ENCODE results near the gene HNRNPLL. TPM values are rescaled to one million over a fixed set of nuclear protein-coding genes. Genes with fewer than 3 reads are reported as not detected.
"Not testable (repeated sequence)": the region's sequence is repeated elsewhere in the genome, so short reads cannot be mapped to it uniquely, and the experiment has no call there.

HNRNPLL gene
- total RNA-seq, 1 experiment from 2014 or later: 62.9 TPM

- DNase-seq (ENCODE audit: low read depth, low spot score): no peak
- in situ Hi-C loops (cut with HindIII; ENCODE audit: low pct_unique_long_range_greater_than_20kb, low sequenced_read_pairs): no loop called here
Measured at GRCh38 chr2:38546585-38546984, 56.1 kb downstream of the HNRNPLL start.

GRCh38 chr2:38546064-38546463 lies 56.7 kb downstream of the HNRNPLL start:
- in situ Hi-C loops (cut with HindIII; ENCODE audit: low pct_unique_long_range_greater_than_20kb, low sequenced_read_pairs): no loop called here

GRCh38 chr2:38542248-38542631 lies 60.5 kb downstream of the HNRNPLL start:
- in situ Hi-C loops (cut with HindIII; ENCODE audit: low pct_unique_long_range_greater_than_20kb, low sequenced_read_pairs); DNase-seq (ENCODE audit: low read depth, low spot score): not testable (repeated sequence)

More at GRCh38 chr2:38546064-38546463, 56.7 kb downstream of the HNRNPLL start:
- no peak for DNase-seq (ENCODE audit: low read depth, low spot score)

GRCh38 chr2:38540580-38541286 lies 62.0 kb downstream of the HNRNPLL start:
- in situ Hi-C loops (cut with HindIII; ENCODE audit: low pct_unique_long_range_greater_than_20kb, low sequenced_read_pairs): no loop called here
- peak; percentile 96 for DNase-seq (ENCODE audit: low read depth, low spot score)

- no peak for DNase-seq (ENCODE audit: low read depth, low spot score)
- in situ Hi-C loops (cut with HindIII; ENCODE audit: low pct_unique_long_range_greater_than_20kb, low sequenced_read_pairs): no loop called here
Measured at GRCh38 chr2:38539086-38539485, 63.6 kb downstream of the HNRNPLL start.

GRCh38 chr2:38537937-38538525 lies 64.7 kb downstream of the HNRNPLL start:
- in situ Hi-C loops (cut with HindIII; ENCODE audit: low pct_unique_long_range_greater_than_20kb, low sequenced_read_pairs): no loop called here
- no peak for DNase-seq (ENCODE audit: low read depth, low spot score)

- in situ Hi-C loops (cut with HindIII; ENCODE audit: low pct_unique_long_range_greater_than_20kb, low sequenced_read_pairs): not testable (repeated sequence)
Measured at GRCh38 chr2:38537296-38537695, 65.4 kb downstream of the HNRNPLL start.

GRCh38 chr2:38535744-38536506 lies 66.8 kb downstream of the HNRNPLL start:
- peak; percentile 68 for DNase-seq (ENCODE audit: low read depth, low spot score)
- in situ Hi-C loops (cut with HindIII; ENCODE audit: low pct_unique_long_range_greater_than_20kb, low sequenced_read_pairs): no loop called here

More at GRCh38 chr2:38537296-38537695, 65.4 kb downstream of the HNRNPLL start:
- DNase-seq (ENCODE audit: low read depth, low spot score): not testable (repeated sequence)

- DNase-seq (ENCODE audit: low read depth, low spot score): no peak
- in situ Hi-C loops (cut with HindIII; ENCODE audit: low pct_unique_long_range_greater_than_20kb, low sequenced_read_pairs): no loop called here
Measured at GRCh38 chr2:38535404-38535743, 67.4 kb downstream of the HNRNPLL start.

- in situ Hi-C loops (cut with HindIII; ENCODE audit: low pct_unique_long_range_greater_than_20kb, low sequenced_read_pairs): no loop called here
Measured at GRCh38 chr2:38534746-38535403, 67.9 kb downstream of the HNRNPLL start.

GRCh38 chr2:38533757-38534545 lies 68.8 kb downstream of the HNRNPLL start:
- in situ Hi-C loops (cut with HindIII; ENCODE audit: low pct_unique_long_range_greater_than_20kb, low sequenced_read_pairs): no loop called here
- no peak for DNase-seq (ENCODE audit: low read depth, low spot score)

More at GRCh38 chr2:38534746-38535403, 67.9 kb downstream of the HNRNPLL start:
- no peak for DNase-seq (ENCODE audit: low read depth, low spot score)

GRCh38 chr2:38533180-38533579 lies 69.5 kb downstream of the HNRNPLL start:
- in situ Hi-C loops (cut with HindIII; ENCODE audit: low pct_unique_long_range_greater_than_20kb, low sequenced_read_pairs): no loop called here
- no peak for DNase-seq (ENCODE audit: low read depth, low spot score)

- in situ Hi-C loops (cut with HindIII; ENCODE audit: low pct_unique_long_range_greater_than_20kb, low sequenced_read_pairs): no loop called here
- DNase-seq (ENCODE audit: low read depth, low spot score): no peak
Measured at GRCh38 chr2:38532366-38532765, 70.4 kb downstream of the HNRNPLL start.

GRCh38 chr2:38529208-38529607 lies 73.5 kb downstream of the HNRNPLL start:
- DNase-seq (ENCODE audit: low read depth, low spot score): no peak
- in situ Hi-C loops (cut with HindIII; ENCODE audit: low pct_unique_long_range_greater_than_20kb, low sequenced_read_pairs): no loop called here

- in situ Hi-C loops (cut with HindIII; ENCODE audit: low pct_unique_long_range_greater_than_20kb, low sequenced_read_pairs): no loop called here
- no peak for DNase-seq (ENCODE audit: low read depth, low spot score)
Measured at GRCh38 chr2:38528534-38528933, 74.2 kb downstream of the HNRNPLL start.

- in situ Hi-C loops (cut with HindIII; ENCODE audit: low pct_unique_long_range_greater_than_20kb, low sequenced_read_pairs): no loop called here
- peak; percentile 75 for DNase-seq (ENCODE audit: low read depth, low spot score)
Measured at GRCh38 chr2:38528008-38528442, 74.7 kb downstream of the HNRNPLL start.

GRCh38 chr2:38527338-38528007 lies 75.3 kb downstream of the HNRNPLL start:
- in situ Hi-C loops (cut with HindIII; ENCODE audit: low pct_unique_long_range_greater_than_20kb, low sequenced_read_pairs): no loop called here

More at GRCh38 chr2:38527338-38528007, 75.3 kb downstream of the HNRNPLL start:
- no peak for DNase-seq (ENCODE audit: low read depth, low spot score)
